Measurements from ENCODE around the gene MYO9A. TPM values are rescaled to one million over a fixed set of nuclear protein-coding genes. Genes with fewer than 3 reads are reported as not detected.

Gene MYO9A
- total RNA-seq, 1 donor from 2014 or later, result 111 TPM

- no peak for DNase-seq
- H3K4me3 Mint-ChIP-seq (ENCODE audit: unreplicated experiment), result no peak overlapping the region
- H3K9me3 Mint-ChIP-seq (ENCODE audit: unreplicated experiment), result peaks cover 2% of the 10 kb centered on the region
- TF ChIP-seq CTCF (IDR thresholded peaks at IDR 0.05; ENCODE audit: partially characterized antibody, unreplicated experiment), result no peak
- H3K27ac Mint-ChIP-seq (ENCODE audit: unreplicated experiment), result no peak overlapping the region
- H3K36me3 Mint-ChIP-seq (ENCODE audit: unreplicated experiment), result peaks cover 3% of the 10 kb centered on the region
- H3K27me3 Mint-ChIP-seq (ENCODE audit: unreplicated experiment), result no peaks in the 10 kb centered on the region
- H3K4me1 Mint-ChIP-seq (ENCODE audit: low read depth, unreplicated experiment), result no peaks in the 10 kb centered on the region
These were observed 264.4 kb downstream of the MYO9A start for GRCh38 chr15:71853543-71853942.

GRCh38 chr15:71844916-71845315, 273.0 kb downstream of the MYO9A start:
- DNase-seq, result no peak
- H3K4me3 Mint-ChIP-seq (ENCODE audit: unreplicated experiment), result no peak overlapping the region
- H3K36me3 Mint-ChIP-seq (ENCODE audit: unreplicated experiment), result peaks cover 8% of the 10 kb centered on the region
- no peak for TF ChIP-seq CTCF (IDR thresholded peaks at IDR 0.05; ENCODE audit: partially characterized antibody, unreplicated experiment)
- H3K27me3 Mint-ChIP-seq (ENCODE audit: unreplicated experiment), result no peaks in the 10 kb centered on the region
- H3K27ac Mint-ChIP-seq (ENCODE audit: unreplicated experiment), result no peak overlapping the region
- H3K9me3 Mint-ChIP-seq (ENCODE audit: unreplicated experiment), result no peaks in the 10 kb centered on the region
- no peaks in the 10 kb centered on the region for H3K4me1 Mint-ChIP-seq (ENCODE audit: low read depth, unreplicated experiment)

- DNase-seq, result no peak
- no peak overlapping the region for H3K27ac Mint-ChIP-seq (ENCODE audit: unreplicated experiment)
- H3K4me1 Mint-ChIP-seq (ENCODE audit: low read depth, unreplicated experiment), result no peaks in the 10 kb centered on the region
- no peaks in the 10 kb centered on the region for H3K36me3 Mint-ChIP-seq (ENCODE audit: unreplicated experiment)
- no peak overlapping the region for H3K4me3 Mint-ChIP-seq (ENCODE audit: unreplicated experiment)
- TF ChIP-seq CTCF (IDR thresholded peaks at IDR 0.05; ENCODE audit: partially characterized antibody, unreplicated experiment), result peak; percentile 19
- no peaks in the 10 kb centered on the region for H3K27me3 Mint-ChIP-seq (ENCODE audit: unreplicated experiment)
- no peaks in the 10 kb centered on the region for H3K9me3 Mint-ChIP-seq (ENCODE audit: unreplicated experiment)
These were observed 276.4 kb downstream of the MYO9A start for GRCh38 chr15:71841563-71841962.

GRCh38 chr15:71830981-71831380, 287.0 kb downstream of the MYO9A start:
- H3K9me3 Mint-ChIP-seq (ENCODE audit: unreplicated experiment), result no peaks in the 10 kb centered on the region
- H3K4me3 Mint-ChIP-seq (ENCODE audit: unreplicated experiment), result no peak overlapping the region
- no peak for DNase-seq
- no peaks in the 10 kb centered on the region for H3K27me3 Mint-ChIP-seq (ENCODE audit: unreplicated experiment)
- peaks cover 5% of the 10 kb centered on the region for H3K36me3 Mint-ChIP-seq (ENCODE audit: unreplicated experiment)
- no peak overlapping the region for H3K27ac Mint-ChIP-seq (ENCODE audit: unreplicated experiment)
- peaks cover 13% of the 10 kb centered on the region for H3K4me1 Mint-ChIP-seq (ENCODE audit: low read depth, unreplicated experiment)
- no peak for TF ChIP-seq CTCF (IDR thresholded peaks at IDR 0.05; ENCODE audit: partially characterized antibody, unreplicated experiment)

GRCh38 chr15:71826196-71826595, 291.8 kb downstream of the MYO9A start:
- peaks cover 15% of the 10 kb centered on the region for H3K36me3 Mint-ChIP-seq (ENCODE audit: unreplicated experiment)
- no peak overlapping the region for H3K4me3 Mint-ChIP-seq (ENCODE audit: unreplicated experiment)
- H3K27ac Mint-ChIP-seq (ENCODE audit: unreplicated experiment), result peak overlapping the region; percentile 35
- no peak for DNase-seq
- H3K4me1 Mint-ChIP-seq (ENCODE audit: low read depth, unreplicated experiment), result peaks cover 20% of the 10 kb centered on the region
- no peaks in the 10 kb centered on the region for H3K9me3 Mint-ChIP-seq (ENCODE audit: unreplicated experiment)
- H3K27me3 Mint-ChIP-seq (ENCODE audit: unreplicated experiment), result no peaks in the 10 kb centered on the region
- TF ChIP-seq CTCF (IDR thresholded peaks at IDR 0.05; ENCODE audit: partially characterized antibody, unreplicated experiment), result no peak
